Measurements from ENCODE around the gene AIPL1.
"Not testable (repeated sequence)": the region's sequence is repeated elsewhere in the genome, so short reads cannot be mapped to it uniquely, and the experiment has no call there.

AIPL1 gene

GRCh38 chr17:6435051-6435450, at the start of gene AIPL1:
Gene AIPL1 (minus strand): TSS chr17:6435121. CDS start chr17:6435104, 17 bp downstream.
- in situ Hi-C loops (cut with HindIII; ENCODE audit: low sequenced_read_pairs), result no loop called here

DNA sequence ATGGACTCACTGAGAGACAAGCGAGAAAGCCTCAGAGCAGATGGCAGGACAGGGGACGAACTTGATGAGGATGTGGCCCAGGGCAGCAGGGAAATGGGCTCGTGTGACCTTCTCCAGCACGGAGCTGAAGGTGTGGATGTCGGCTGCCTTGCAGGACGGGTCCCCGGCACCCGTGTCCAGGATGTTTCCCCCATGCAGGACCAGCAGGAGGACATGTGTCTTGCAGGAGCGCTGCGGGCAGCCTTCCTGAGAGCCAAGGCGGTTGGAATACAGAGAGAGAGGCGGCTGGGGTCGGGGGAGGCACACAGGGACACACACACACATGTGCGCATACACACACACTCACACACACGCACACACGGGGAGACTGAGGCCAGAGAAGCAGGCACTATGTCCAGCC, 48.6 kb upstream of the AIPL1 start:
- in situ Hi-C loops (cut with HindIII; ENCODE audit: low sequenced_read_pairs), result no loop called here

- in situ Hi-C loops (cut with HindIII; ENCODE audit: low sequenced_read_pairs), result not testable (repeated sequence)
Measured at GRCh38 chr17:6482796-6483195, 47.9 kb upstream of the AIPL1 start.

DNA sequence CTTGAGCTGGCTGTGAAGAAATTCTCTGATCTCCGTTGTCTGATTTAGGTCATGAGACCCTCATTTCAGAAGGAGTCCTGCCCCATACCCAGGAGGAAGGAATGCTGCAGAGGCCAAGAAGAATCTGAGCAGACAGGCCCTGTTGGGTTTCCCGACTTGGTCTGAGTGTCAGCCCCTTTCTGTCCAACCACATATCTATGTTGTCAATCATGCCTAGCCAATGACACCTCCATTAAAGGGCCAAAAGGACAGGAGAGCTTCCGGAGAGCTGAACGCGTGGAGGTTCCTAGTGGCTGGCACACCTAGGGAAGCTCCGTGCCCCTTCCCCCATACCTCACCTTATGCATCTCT, 47.2 kb upstream of the AIPL1 start:
- in situ Hi-C loops (cut with HindIII; ENCODE audit: low sequenced_read_pairs), result no loop called here

GRCh38 chr17:6480303-6480675, 45.4 kb upstream of the AIPL1 start:
- in situ Hi-C loops (cut with HindIII; ENCODE audit: low sequenced_read_pairs), result no loop called here

DNA sequence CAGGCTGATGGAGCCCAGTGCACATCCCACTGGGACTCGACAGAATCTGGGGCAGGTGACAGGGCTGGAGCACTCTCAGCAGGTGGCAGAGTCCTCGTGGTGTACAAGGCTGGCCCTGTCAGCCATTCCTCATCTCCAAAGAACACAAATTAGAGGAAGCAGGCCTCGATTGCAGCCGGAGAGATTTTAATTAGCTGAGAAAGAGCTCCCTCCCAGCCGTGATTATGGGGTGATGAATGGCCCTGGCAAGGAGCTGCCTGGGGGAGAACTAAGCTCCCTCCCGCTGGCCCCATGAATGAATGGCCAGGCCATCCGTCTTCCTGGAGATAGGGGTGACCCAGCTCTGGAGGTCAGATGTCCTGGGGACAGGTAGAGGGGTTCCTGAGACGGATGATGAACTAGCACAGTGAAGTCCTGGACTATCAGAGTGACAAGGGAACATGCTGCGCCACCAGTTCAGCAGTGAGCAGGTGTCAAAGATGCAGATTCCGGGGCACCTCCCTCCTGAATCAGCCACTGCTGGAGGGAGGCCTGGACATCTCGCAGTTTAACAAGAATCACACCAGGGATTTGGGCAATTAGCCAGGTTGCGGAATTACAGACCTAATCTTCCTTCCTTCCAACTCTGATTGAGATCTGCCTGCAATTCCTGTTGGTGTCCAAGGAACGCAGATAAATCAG, 44.8 kb upstream of the AIPL1 start:
- in situ Hi-C loops (cut with HindIII; ENCODE audit: low sequenced_read_pairs), result no loop called here

- in situ Hi-C loops (cut with HindIII; ENCODE audit: low sequenced_read_pairs), result no loop called here
Measured at GRCh38 chr17:6478486-6478885, 43.6 kb upstream of the AIPL1 start.

- in situ Hi-C loops (cut with HindIII; ENCODE audit: low sequenced_read_pairs), result no loop called here
Measured at GRCh38 chr17:6477831-6478383, 43.0 kb upstream of the AIPL1 start.

GRCh38 chr17:6476810-6477179, 41.9 kb upstream of the AIPL1 start:
- in situ Hi-C loops (cut with HindIII; ENCODE audit: low sequenced_read_pairs), result no loop called here

DNA sequence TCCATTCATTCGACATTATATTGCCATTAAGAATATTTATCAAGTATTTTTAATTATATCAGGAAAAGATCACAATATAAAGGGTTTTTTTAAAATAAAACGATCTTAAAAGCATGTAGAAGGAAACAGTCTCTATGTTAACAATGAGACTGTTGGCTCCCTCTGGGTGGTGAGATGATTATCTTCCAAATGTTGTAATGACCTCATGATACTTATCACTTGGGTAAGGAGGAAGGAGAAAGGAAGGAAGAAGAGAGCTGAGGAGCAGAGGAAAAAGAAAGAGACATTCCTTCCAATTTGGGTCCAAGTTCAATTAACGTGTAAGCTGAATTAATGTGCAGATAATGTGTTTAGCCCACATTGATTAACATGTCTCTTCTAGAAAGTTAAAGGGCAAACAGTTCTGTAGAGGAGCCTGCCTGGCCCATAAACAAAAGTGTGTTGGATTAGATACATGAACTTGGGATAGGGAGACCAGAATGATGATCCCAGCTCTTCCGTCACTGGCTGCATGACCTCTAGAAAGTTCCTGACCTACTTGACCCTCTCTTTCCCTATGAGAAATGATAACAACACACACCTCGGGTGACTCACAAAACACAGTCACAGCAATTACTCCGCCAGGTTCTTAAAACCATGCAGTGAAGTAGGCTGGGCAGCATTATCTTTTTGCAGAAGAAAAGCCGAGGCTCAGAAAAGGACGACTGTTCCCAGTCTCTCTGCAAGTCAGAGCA, 41.3 kb upstream of the AIPL1 start:
- in situ Hi-C loops (cut with HindIII; ENCODE audit: low sequenced_read_pairs), result no loop called here

- in situ Hi-C loops (cut with HindIII; ENCODE audit: low sequenced_read_pairs), result no loop called here
Measured at GRCh38 chr17:6475411-6475810, 40.5 kb upstream of the AIPL1 start.

- in situ Hi-C loops (cut with HindIII; ENCODE audit: low sequenced_read_pairs), result no loop called here
Measured at GRCh38 chr17:6474906-6475305, 40.0 kb upstream of the AIPL1 start.

DNA sequence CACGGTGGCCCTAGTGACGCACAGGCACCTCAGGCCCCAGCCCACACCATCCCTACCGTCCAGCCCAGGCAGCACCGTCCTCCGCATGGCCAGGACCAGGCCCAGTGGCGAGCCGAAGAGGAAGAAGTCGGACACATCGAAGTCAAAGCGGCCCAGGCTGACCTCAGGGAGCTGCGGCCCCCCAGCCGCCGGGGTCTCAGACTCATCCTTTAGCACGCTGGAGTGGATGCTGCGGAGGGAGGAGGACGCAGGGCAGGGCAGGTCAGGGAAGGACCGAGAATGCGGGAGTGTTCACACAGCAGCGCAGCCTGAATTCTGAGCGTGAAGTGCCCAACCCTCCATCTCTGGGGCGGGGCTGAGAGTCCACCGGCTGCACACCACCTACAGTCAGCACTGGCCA, 39.5 kb upstream of the AIPL1 start:
- in situ Hi-C loops (cut with HindIII; ENCODE audit: low sequenced_read_pairs), result no loop called here

GRCh38 chr17:6473128-6473767, 38.3 kb upstream of the AIPL1 start:
- in situ Hi-C loops (cut with HindIII; ENCODE audit: low sequenced_read_pairs), result no loop called here

DNA sequence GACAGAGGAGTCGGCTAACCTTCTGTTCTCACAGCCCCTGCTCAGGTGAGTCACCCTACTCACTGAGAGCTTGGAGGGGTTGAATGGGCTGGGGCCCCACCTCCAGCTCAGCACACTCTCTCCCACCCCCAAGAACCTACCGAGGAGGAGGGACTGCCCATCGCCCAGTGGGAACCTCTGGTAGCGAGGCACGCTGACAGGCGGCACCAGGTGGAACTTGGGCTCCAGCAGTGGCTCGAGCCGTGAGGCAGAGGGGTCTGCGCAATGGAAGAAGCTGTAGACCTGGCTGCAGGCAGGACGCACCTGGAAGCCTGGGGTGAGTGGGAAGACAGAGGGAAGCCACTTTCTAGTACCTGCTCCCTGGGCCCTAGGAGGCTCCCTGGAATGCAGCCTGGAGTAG, 37.6 kb upstream of the AIPL1 start:
- in situ Hi-C loops (cut with HindIII; ENCODE audit: low sequenced_read_pairs), result no loop called here

- in situ Hi-C loops (cut with HindIII; ENCODE audit: low sequenced_read_pairs), result no loop called here
Measured at GRCh38 chr17:6471531-6472465, 36.9 kb upstream of the AIPL1 start.

DNA sequence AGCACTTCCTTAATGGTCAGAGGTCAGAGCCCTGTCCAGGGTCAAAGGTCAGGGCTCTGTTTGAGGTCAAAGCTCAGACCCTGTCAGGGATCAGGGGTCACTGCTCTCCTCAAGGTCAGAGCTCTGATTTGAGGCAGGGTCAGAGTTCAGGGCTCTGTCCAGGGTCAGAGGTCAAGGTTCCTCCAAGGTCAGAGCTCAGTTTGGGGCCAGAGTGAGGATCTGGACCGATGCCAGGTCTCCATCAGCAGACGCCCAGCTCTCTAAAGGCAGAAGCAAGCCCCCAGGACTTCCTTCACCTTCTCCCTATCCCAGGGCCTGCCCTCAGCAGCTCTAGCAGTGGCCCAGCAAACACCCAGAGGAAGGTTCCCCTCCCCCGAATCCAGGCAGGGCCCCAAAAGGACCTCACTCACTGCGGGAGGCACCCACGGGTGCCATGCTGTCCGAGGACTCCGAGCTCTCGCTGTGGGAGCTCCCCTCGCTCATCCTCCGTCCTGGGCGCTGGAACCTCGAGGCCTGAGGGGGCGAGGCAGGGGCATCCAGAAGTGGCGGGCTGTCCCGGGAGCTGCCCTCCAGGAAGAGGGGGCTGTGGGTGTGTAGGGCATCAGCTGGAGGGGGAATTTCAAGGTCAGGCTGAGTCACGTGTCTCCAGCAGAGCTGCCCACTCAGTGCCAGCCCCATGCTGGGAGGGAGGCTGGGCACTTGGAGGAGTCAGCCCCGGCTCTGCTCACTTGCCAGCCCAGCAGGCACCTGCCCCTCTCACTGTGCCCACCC, 36.0 kb upstream of the AIPL1 start:
- in situ Hi-C loops (cut with HindIII; ENCODE audit: low sequenced_read_pairs), result no loop called here

DNA sequence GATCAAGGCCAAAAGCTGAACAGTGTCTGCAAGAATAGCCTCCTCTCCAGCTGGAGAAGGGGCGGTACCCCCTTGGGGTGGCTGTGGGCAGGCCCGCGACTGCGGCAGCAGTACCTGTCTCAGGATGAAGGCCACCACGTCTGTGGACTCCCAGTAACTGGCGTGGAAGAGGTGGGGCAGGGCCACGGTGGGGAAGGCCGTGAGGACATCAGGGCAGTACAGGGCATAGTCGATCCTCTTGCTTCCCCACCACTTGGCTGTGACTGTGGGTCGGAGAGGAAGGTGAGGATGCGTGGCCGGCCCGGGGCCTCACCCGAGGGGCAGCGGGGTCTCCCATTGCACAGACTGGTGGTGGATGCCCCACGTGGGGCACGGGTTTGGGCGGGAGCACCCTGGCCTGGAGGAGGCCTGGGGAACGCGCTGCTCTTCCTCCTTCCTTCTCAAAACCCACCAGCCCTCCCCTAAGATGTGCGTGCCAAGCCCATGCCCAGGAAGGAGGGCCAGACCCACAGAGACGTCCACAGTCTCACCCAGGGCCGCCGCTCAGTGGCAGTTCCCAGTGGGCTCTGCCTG, 35.3 kb upstream of the AIPL1 start:
- in situ Hi-C loops (cut with HindIII; ENCODE audit: low sequenced_read_pairs), result no loop called here

DNA sequence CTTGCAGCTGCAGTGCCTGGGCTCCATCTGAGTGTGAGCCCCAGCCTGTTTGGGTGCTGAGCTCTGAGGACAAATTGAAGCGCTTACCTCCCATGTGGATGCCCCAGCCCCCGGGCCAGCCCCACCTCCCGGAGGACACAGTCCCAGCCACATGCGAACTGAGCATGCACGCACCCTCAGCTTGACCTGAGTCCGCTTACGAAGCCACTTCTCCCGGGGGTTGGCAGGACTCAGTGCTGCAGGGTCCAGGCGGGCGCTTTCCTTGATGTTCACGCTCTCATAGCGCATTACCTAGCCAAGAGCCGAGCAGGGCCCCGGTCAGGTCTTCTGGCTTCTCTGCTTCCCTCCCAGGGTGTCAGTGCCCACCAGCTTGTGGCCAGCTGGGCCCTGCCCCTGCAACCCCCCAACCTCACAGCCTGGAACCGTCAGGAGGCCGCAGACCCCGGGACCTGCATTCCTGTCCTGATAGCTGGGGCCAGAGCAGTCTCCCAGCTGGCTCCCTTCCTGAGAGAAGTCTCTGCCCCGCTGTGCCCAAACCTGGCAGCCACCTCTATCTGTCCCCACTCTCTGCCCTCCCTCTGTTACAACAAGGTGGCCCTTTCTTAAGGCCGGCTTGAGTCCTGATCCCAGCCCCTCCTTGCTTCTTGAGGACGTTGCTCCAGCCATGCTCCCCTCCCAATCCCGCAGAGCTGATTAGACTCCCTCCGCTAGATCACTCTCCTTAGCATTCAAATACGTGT, 33.3 kb upstream of the AIPL1 start:
- in situ Hi-C loops (cut with HindIII; ENCODE audit: low sequenced_read_pairs), result no loop called here
